WTC11 (cell line): ENCODE results near the gene GRPEL2. TPM values are rescaled to one million over a fixed set of nuclear protein-coding genes. Genes with fewer than 3 reads are reported as not detected.
A peak's percentile ranks its signal among the peaks of the same experiment; 100 is the strongest.

Experiments used
- ATAC-seq: fragments of 200-7000 bp; cut with Tn5 transposase; 2 replicates; pipeline ENCODE4 v1.10.0; 2021; ENCODE audit warnings: mild to moderate bottlenecking, moderate library complexity
- CTCF ChIA-PET: fragments of 300-600 bp; sonication (Branson Sonifier 250); formaldehyde crosslinking; loops from one replicate; lab custom pipeline; 2021; ENCODE audit warnings: antibody characterized with exemption; lab: Charles Lee
- POLR2A ChIA-PET: fragments of 350-600 bp; sonication (Branson Sonifier 250); formaldehyde crosslinking; loops from one replicate; lab custom pipeline; 2021; ENCODE audit warnings: antibody characterized with exemption; lab: Charles Lee
- DNase-seq: peaks from one replicate; pipeline ENCODE4 v3.0.0; 2021; ENCODE audit warnings: low spot score
- H3K27ac Mint-ChIP-seq: 2 replicates; pipeline ENCODE4 v1.8.0; 2021; ENCODE audit warnings: mixed read lengths
- H3K27me3 Mint-ChIP-seq: 2 replicates; pipeline ENCODE4 v1.8.0; 2021; ENCODE audit warnings: low read depth, mild to moderate bottlenecking, moderate library complexity, mixed read lengths
- H3K36me3 Mint-ChIP-seq: 2 replicates; pipeline ENCODE4 v1.8.0; 2021; ENCODE audit warnings: mixed read lengths
- H3K4me1 Mint-ChIP-seq: 2 replicates; pipeline ENCODE4 v1.8.0; 2022; ENCODE audit warnings: mixed read lengths
- H3K4me3 Mint-ChIP-seq: 2 replicates; pipeline ENCODE4 v1.8.0; 2021; ENCODE audit warnings: mild to moderate bottlenecking, moderate library complexity, mixed read lengths
- H3K9me3 Mint-ChIP-seq: 2 replicates; pipeline ENCODE4 v1.8.0; 2021; ENCODE audit warnings: mixed read lengths
- GABPB1 ChIP-seq: sonication (generic); formaldehyde crosslinking; IDR thresholded peaks from 2 replicates; pipeline ENCODE4 v1.8.1; 2023; ENCODE audit warnings: mild to moderate bottlenecking, missing genetic modification reagents
- GRHL2 ChIP-seq: fragments of 250-450 bp; sonication (Bioruptor Pico); IDR thresholded peaks from 2 replicates; pipeline ENCODE4 v1.8.0; 2022; ENCODE audit warnings: mild to moderate bottlenecking, moderate library complexity; ENCODE audit not compliant: insufficient replicate concordance, severe bottlenecking
- GTF2I ChIP-seq: fragments of 250-450 bp; sonication (Bioruptor Pico); conservative IDR thresholded peaks from 2 replicates; pipeline ENCODE4 v1.4.0; 2021; ENCODE audit warnings: mild to moderate bottlenecking
- IRF2 ChIP-seq: sonication (generic); formaldehyde crosslinking; IDR thresholded peaks from 2 replicates; pipeline ENCODE4 v1.8.0; 2022; ENCODE audit warnings: low read depth, missing genetic modification reagents, borderline replicate concordance
- MXD4 ChIP-seq: fragments of 250-450 bp; sonication (Bioruptor Pico); IDR thresholded peaks from 2 replicates; pipeline ENCODE4 v1.8.0; 2021; ENCODE audit warnings: mild to moderate bottlenecking, moderate library complexity, borderline replicate concordance
- RORB ChIP-seq: fragments of 250-450 bp; sonication (Bioruptor Pico); IDR thresholded peaks from 2 replicates; pipeline ENCODE4 v1.9.0; 2021; ENCODE audit warnings: mild to moderate bottlenecking
- SMAD4 ChIP-seq: sonication (generic); formaldehyde crosslinking; IDR thresholded peaks from 2 replicates; pipeline ENCODE4 v1.8.0; 2022; ENCODE audit warnings: mild to moderate bottlenecking, missing genetic modification reagents
- ZNF121 ChIP-seq: sonication (generic); formaldehyde crosslinking; IDR thresholded peaks from 2 replicates; pipeline ENCODE4 v1.8.0; 2023; ENCODE audit warnings: missing genetic modification reagents
- ZNF416 ChIP-seq: fragments of 250-450 bp; sonication (Bioruptor Pico); IDR thresholded peaks from 2 replicates; pipeline ENCODE4 v1.9.0; 2021; ENCODE audit warnings: mild to moderate bottlenecking, inconsistent platforms
- ZNF423 ChIP-seq: fragments of 250-450 bp; sonication (Bioruptor Pico); IDR thresholded peaks from 2 replicates; pipeline ENCODE4 v2.1.2; 2022; ENCODE audit warnings: mild to moderate bottlenecking, moderate library complexity
- total RNA-seq: library from RNA; stranded (reverse); gene quantifications from 3 replicates; pipeline ENCODE4 v1.2.3, GENCODE V29; 2021
- TF ChIP-seq, protein P1 (sequence below): sonication (generic); formaldehyde crosslinking; IDR thresholded peaks from 2 replicates; pipeline ENCODE4 v1.8.1; 2023; ENCODE audit warnings: mild to moderate bottlenecking, missing genetic modification reagents, moderate library complexity
- TF ChIP-seq, protein P2 (sequence below): fragments of 200-600 bp; IDR thresholded peaks from 2 replicates; pipeline ENCODE4 v1.8.0; 2022; ENCODE audit warnings: antibody characterized with exemption
- TF ChIP-seq, protein P3 (sequence below): fragments of 250-450 bp; sonication (Bioruptor Pico); IDR thresholded peaks from 2 replicates; pipeline ENCODE4 v1.8.0; 2021; ENCODE audit warnings: mild to moderate bottlenecking
- TF ChIP-seq, protein P4 (sequence below): sonication (generic); formaldehyde crosslinking; IDR thresholded peaks from 2 replicates; pipeline ENCODE4 v1.8.1; 2022; ENCODE audit warnings: mild to moderate bottlenecking, moderate library complexity, missing genetic modification reagents

GRPEL2 gene
- total RNA-seq, 1 experiment from 2014 or later, result 48.6 TPM

DNA sequence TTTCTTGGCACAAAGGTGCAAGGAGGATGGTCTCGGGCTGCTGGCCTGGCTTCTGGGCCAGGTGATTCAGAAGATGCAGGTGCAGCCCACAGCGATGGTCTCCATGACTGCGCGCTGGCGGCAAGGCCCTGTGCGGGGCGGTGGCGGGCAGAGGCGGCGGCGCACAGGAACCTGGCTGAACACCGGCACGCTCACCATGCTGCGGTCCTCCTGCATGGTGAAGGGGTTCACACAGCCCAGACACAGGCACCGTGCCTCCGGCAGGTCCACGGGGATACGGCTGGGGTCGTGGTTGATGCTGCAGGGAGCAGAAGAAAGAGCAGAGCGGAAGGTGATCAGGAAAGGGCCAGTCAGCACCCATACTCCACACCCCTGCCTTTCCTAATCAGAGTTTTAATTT lies 29.0 kb downstream of the GRPEL2 start:
- CTCF ChIA-PET, result interaction anchor here (1.0 to 1.4 kb wide), 2 partner anchors 7 to 60 kb away, joined by 4 to 5 read pairs; no protein-coding TSS in a partner anchor
- Mint-ChIP-seq H3K27me3 (no peaks in the 10 kb centered on the region), H3K27ac (no peak overlapping the region), H3K36me3 (no peaks in the 10 kb centered on the region), H3K4me3 (no peak overlapping the region), H3K9me3 (0 out of 2 replicates have a peak, but pooled peaks cover 4% of the 10 kb centered on the region), H3K4me1 (peaks cover 4% of the 10 kb centered on the region; the same call in 1 of the 2 replicates)
- no peak for TF ChIP-seq ZNF423 (CRISPR knock-in tag)
- no peak for TF ChIP-seq GRHL2 (CRISPR knock-in tag)
- POLR2A ChIA-PET, result no interaction called here
- DNase-seq (no peak), ATAC-seq (no peak)

DNA sequence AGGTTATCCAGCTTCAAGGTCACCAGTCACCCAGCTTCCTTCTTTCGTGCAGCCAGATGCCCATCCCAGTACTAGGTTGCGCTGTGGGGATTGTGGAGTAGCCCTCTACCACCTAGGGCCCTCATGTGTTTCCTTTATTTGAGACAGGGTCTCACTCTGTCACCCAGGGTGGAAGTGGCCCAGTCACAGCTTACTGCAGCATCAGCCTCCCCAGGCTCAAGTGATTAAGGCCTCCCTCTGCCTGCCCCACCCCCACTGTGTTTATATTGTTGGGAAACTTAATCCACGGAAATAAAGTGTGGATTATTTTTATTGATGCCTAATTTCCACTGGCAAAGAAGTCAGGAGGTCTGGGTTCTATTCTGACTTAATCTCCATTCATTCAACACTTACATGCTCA lies 29.5 kb downstream of the GRPEL2 start:
- no peak overlapping the region for H3K4me3 Mint-ChIP-seq
- POLR2A ChIA-PET, result no interaction called here
- CTCF ChIA-PET, result interaction anchor here (1.0 to 2.7 kb wide), 3 partner anchors 11 to 60 kb away, joined by 3 to 17 read pairs (median 3); no protein-coding TSS in a partner anchor
- no peaks in the 10 kb centered on the region for H3K27me3 Mint-ChIP-seq
- H3K4me1 Mint-ChIP-seq, result peaks cover 4% of the 10 kb centered on the region; the same call in 1 of the 2 replicates
- H3K9me3 Mint-ChIP-seq, result 0 out of 2 replicates have a peak, but pooled peaks cover 4% of the 10 kb centered on the region
- DNase-seq, result no peak
- no peaks in the 10 kb centered on the region for H3K36me3 Mint-ChIP-seq
- no peak for ATAC-seq
- H3K27ac Mint-ChIP-seq, result no peak overlapping the region
- TF ChIP-seq, protein P1, sequence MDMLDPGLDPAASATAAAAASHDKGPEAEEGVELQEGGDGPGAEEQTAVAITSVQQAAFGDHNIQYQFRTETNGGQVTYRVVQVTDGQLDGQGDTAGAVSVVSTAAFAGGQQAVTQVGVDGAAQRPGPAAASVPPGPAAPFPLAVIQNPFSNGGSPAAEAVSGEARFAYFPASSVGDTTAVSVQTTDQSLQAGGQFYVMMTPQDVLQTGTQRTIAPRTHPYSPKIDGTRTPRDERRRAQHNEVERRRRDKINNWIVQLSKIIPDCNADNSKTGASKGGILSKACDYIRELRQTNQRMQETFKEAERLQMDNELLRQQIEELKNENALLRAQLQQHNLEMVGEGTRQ (CRISPR knock-in tag), result no peak
- TF ChIP-seq, protein P2, sequence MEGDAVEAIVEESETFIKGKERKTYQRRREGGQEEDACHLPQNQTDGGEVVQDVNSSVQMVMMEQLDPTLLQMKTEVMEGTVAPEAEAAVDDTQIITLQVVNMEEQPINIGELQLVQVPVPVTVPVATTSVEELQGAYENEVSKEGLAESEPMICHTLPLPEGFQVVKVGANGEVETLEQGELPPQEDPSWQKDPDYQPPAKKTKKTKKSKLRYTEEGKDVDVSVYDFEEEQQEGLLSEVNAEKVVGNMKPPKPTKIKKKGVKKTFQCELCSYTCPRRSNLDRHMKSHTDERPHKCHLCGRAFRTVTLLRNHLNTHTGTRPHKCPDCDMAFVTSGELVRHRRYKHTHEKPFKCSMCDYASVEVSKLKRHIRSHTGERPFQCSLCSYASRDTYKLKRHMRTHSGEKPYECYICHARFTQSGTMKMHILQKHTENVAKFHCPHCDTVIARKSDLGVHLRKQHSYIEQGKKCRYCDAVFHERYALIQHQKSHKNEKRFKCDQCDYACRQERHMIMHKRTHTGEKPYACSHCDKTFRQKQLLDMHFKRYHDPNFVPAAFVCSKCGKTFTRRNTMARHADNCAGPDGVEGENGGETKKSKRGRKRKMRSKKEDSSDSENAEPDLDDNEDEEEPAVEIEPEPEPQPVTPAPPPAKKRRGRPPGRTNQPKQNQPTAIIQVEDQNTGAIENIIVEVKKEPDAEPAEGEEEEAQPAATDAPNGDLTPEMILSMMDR, result no peak
- TF ChIP-seq ZNF416 (CRISPR knock-in tag), result no peak
- no peak for TF ChIP-seq RORB (CRISPR knock-in tag)
- no peak for TF ChIP-seq GABPB1 (CRISPR knock-in tag)
- no peak for TF ChIP-seq SMAD4 (CRISPR knock-in tag)
- TF ChIP-seq GTF2I (CRISPR knock-in tag), result no peak
- TF ChIP-seq MXD4 (CRISPR knock-in tag), result no peak
- TF ChIP-seq, all 79 proteins: peak for 0

DNA sequence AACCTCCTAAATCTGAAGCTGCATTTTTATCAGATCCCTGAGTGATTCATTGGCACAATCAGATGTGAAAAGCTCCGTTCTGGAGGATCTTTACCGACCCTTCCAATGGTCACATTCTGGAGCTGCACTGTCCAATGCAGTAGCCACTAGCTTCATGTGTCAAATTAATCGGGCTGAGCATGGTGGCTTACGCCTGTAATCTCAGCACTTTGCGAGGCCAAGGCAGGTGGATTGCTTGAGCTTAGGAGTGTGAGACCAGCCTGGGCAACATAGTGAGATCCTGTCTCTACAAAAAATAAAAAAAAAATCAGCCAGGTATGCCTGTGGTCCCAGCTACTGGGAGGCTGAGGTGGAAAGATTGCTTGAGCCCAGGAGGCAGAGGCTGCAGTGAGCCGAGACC lies 30.1 kb downstream of the GRPEL2 start:
- ChIA-PET POLR2A (interaction anchor here (0.5 kb wide), 1 partner anchor 21 kb away, joined by 4 read pairs; no protein-coding TSS in a partner anchor), CTCF (interaction anchor here (1.0 to 2.7 kb wide), 6 partner anchors 12 to 82 kb away, joined by 3 to 17 read pairs (median 4); no protein-coding TSS in a partner anchor)
- ATAC-seq (no peak), DNase-seq (no peak)
- peaks cover 5% of the 10 kb centered on the region; the same call in 1 of the 2 replicates for H3K4me1 Mint-ChIP-seq
- no peaks in the 10 kb centered on the region for H3K27me3 Mint-ChIP-seq
- no peak overlapping the region for H3K4me3 Mint-ChIP-seq
- peak; percentile 51; the same call in 1 of the 2 replicates for TF ChIP-seq ZNF121 (CRISPR knock-in tag)
- TF ChIP-seq, protein P3, sequence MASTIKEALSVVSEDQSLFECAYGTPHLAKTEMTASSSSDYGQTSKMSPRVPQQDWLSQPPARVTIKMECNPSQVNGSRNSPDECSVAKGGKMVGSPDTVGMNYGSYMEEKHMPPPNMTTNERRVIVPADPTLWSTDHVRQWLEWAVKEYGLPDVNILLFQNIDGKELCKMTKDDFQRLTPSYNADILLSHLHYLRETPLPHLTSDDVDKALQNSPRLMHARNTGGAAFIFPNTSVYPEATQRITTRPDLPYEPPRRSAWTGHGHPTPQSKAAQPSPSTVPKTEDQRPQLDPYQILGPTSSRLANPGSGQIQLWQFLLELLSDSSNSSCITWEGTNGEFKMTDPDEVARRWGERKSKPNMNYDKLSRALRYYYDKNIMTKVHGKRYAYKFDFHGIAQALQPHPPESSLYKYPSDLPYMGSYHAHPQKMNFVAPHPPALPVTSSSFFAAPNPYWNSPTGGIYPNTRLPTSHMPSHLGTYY (CRISPR knock-in tag), result no peak
- H3K36me3 Mint-ChIP-seq, result no peaks in the 10 kb centered on the region
- H3K27ac Mint-ChIP-seq, result no peak overlapping the region
- 0 out of 2 replicates have a peak, but pooled peaks cover 4% of the 10 kb centered on the region for H3K9me3 Mint-ChIP-seq

DNA sequence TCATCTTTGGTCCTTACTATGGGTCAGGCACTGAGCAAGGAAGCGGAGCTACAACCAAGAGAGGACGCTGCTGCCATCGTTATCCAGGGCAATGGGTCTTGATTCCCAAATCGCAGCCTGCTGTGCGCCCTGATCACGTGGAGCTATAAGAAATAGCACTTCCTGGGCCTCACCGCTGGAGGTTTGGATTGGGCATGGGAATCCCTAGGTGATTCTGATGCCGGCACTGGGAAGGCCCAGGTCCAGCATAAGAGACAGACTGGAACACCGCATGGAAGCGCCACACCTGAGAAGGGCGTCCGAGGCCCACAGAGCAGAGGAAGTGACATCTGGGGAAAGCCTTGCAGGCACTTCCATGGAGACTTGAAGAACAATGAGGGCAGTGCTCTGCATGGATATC lies 30.8 kb downstream of the GRPEL2 start:
- Mint-ChIP-seq H3K9me3 (0 out of 2 replicates have a peak, but pooled peaks cover 4% of the 10 kb centered on the region), H3K4me1 (peaks cover 5% of the 10 kb centered on the region; the same call in 1 of the 2 replicates), H3K27ac (no peak overlapping the region), H3K4me3 (no peak overlapping the region), H3K36me3 (no peaks in the 10 kb centered on the region), H3K27me3 (no peaks in the 10 kb centered on the region)
- ATAC-seq (no peak), DNase-seq (no peak)
- TF ChIP-seq IRF2, result no peak
- no peak for TF ChIP-seq GRHL2 (CRISPR knock-in tag)
- TF ChIP-seq, protein P4, sequence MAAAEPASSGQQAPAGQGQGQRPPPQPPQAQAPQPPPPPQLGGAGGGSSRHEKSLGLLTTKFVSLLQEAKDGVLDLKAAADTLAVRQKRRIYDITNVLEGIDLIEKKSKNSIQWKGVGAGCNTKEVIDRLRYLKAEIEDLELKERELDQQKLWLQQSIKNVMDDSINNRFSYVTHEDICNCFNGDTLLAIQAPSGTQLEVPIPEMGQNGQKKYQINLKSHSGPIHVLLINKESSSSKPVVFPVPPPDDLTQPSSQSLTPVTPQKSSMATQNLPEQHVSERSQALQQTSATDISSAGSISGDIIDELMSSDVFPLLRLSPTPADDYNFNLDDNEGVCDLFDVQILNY (CRISPR knock-in tag), result no peak
- ChIA-PET CTCF (interaction anchor here (1.1 to 2.7 kb wide), 5 partner anchors 48 to 83 kb away, joined by 3 to 17 read pairs (median 4); no protein-coding TSS in a partner anchor), POLR2A (interaction anchor here (0.5 kb wide), 1 partner anchor 21 kb away, joined by 4 read pairs; no protein-coding TSS in a partner anchor)
